Adrenal gland (tissue), 5 donors: ENCODE measurements around the gene FOXD4L6.
"Not testable (repeated sequence)": the region's sequence is repeated elsewhere in the genome, so short reads cannot be mapped to it uniquely, and the experiment has no call there.

Source experiments
- POLR2A ChIP-seq, 2 donors: fragments of 450-650 bp; IDR thresholded peaks; one replicate each; pipeline ENCODE4 v1.6.1; 2017; ENCODE audit warnings: antibody characterized with exemption in 2 of 2, mild to moderate bottlenecking in 2 of 2, moderate library complexity in 1 of 2
- TF ChIP-seq, protein P1 (sequence below), 6 experiments: fragments of 450-650 bp in 4 of 6; fragments of 200-600 bp in 2 of 6; sonication (generic) in 1 of 6; IDR thresholded peaks; 1 replicate in 5 of 6; 2 replicates in 1 of 6; pipeline versions ENCODE4 v1.5.1 to v1.8.0; 2016 to 2021; ENCODE audit warnings: antibody characterized with exemption in 6 of 6, mild to moderate bottlenecking in 2 of 6, moderate library complexity in 1 of 6
- donor health status: DM: no; HTN: no; CAD: no.

DNA sequence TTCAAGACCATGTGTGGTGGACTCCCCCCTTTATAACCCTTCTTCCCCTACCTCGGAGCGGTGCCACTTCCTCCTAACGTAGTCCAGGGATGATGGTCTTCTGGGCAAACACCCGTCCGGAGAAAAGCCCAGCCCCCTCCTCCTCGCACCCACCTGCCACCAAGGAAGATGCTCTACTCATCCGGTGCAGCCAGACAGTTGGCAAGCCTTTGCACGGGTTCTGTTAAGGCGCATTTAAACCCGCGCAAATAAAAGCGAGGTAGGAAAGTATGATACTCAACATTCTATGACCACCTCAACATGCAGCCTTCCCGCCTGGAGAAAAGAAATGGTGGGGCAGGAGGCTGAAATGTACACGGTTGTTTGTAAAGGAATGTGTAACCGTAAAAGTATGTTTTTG, at the start of gene FOXD4L6:
- TF ChIP-seq POLR2A (IDR thresholded peaks at IDR 0.05), result not testable (repeated sequence)
- TF ChIP-seq, protein P1, sequence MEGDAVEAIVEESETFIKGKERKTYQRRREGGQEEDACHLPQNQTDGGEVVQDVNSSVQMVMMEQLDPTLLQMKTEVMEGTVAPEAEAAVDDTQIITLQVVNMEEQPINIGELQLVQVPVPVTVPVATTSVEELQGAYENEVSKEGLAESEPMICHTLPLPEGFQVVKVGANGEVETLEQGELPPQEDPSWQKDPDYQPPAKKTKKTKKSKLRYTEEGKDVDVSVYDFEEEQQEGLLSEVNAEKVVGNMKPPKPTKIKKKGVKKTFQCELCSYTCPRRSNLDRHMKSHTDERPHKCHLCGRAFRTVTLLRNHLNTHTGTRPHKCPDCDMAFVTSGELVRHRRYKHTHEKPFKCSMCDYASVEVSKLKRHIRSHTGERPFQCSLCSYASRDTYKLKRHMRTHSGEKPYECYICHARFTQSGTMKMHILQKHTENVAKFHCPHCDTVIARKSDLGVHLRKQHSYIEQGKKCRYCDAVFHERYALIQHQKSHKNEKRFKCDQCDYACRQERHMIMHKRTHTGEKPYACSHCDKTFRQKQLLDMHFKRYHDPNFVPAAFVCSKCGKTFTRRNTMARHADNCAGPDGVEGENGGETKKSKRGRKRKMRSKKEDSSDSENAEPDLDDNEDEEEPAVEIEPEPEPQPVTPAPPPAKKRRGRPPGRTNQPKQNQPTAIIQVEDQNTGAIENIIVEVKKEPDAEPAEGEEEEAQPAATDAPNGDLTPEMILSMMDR (IDR thresholded peaks at IDR 0.05), result not testable (repeated sequence)
